ENCODE measurements around the gene SEC14L2.
"Not testable (repeated sequence)": the region's sequence is repeated elsewhere in the genome, so short reads cannot be mapped to it uniquely, and the experiment has no call there.

The SEC14L2 gene

GRCh38 chr22:30460555-30460954, 63.7 kb downstream of the SEC14L2 start:
- not testable (repeated sequence) for DNase-seq

- DNase-seq = no peak
Measured at GRCh38 chr22:30469165-30469564, 72.3 kb downstream of the SEC14L2 start.

GRCh38 chr22:30470655-30471054, 73.8 kb downstream of the SEC14L2 start:
- no peak for DNase-seq

GRCh38 chr22:30471616-30472318, 74.9 kb downstream of the SEC14L2 start, which contains the start of gene SEC14L3:
SEC14L3 (minus strand) TSS chr22:30472017; CDS start chr22:30471958, 59 bp downstream.
- no peak for DNase-seq

GRCh38 chr22:30472994-30473720, 76.3 kb downstream of the SEC14L2 start:
- no peak for DNase-seq

GRCh38 chr22:30474121-30474520, 77.3 kb downstream of the SEC14L2 start:
- DNase-seq = no peak

All from GDM1 (cell line).